GM19025 (cell line): ENCODE results near the gene GMDS.

Source experiments
- ATAC-seq: cut with Tn5 transposase; IDR thresholded peaks from one replicate; pipeline ENCODE4 v1.9.1; 2021; ENCODE audit warnings: mild to moderate bottlenecking, low read depth, moderate library complexity; ENCODE audit not compliant: unreplicated experiment

GMDS gene

GRCh38 chr6:1605893-1606779 lies 639.3 kb downstream of the GMDS start:
- ATAC-seq: no peak

- ATAC-seq: no peak
These were observed 640.2 kb downstream of the GMDS start for GRCh38 chr6:1605004-1605892.

DNA sequence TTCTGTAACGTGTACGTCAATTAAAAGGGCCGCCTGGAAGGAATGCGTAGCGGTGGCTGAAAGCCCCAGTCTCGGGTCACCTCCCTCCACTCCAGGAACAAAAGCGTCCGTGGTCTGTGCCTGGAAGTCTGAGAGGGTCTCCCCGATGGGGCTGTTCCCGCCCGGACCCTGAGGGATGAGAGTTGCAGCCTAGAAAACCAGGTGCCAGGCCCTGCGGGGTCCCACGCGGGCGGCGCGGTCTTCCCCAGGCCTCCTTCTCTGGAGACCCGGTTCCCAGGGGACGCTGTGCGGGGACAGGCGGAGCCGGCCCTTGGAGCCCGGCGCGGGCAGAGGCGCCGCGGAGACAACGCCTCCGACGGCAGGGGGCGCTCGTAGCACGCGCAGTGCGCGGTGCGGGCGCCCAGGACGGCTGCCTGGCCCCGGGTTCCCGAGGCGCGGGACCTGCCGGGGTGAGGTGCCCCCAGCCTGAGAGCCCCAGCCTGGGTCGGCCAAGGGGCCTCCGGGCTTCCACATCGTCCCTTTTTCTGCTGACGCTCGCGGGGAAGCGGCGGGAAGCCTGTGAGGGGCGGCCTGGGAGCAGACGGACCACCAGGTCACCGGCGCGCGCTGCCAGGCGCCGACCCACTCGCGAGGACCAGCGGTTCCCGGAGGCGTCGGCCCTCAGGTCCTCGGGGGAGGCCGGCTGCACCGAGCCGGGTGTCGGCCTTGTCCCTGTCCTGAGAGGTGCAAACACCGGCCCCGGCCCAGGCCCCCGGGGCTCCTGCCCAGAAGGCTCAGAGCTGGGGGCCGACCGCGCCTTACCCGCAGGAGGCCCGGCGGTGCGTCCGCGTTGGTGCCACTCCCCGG lies 641.0 kb downstream of the GMDS start:
- no peak for ATAC-seq

DNA sequence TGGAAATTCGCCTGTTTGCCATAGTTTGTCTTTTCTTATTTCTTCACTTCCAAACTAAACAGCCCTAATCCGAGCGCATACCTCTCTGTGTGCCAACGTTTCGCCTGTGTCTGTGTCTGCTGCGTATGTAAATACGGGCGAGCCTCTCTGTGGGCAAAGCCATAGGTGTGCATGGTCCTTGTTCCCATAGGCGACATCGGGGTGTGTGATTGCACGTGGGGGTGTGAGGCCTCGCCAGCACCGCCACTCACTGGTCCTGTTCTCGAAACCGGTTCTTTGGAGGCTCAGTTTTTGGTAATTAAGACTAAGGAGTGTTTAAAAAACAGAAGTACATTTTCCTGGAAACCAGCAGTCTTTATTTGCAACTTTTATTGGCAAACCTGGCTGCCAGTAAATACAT lies 641.7 kb downstream of the GMDS start:
- ATAC-seq: no peak

DNA sequence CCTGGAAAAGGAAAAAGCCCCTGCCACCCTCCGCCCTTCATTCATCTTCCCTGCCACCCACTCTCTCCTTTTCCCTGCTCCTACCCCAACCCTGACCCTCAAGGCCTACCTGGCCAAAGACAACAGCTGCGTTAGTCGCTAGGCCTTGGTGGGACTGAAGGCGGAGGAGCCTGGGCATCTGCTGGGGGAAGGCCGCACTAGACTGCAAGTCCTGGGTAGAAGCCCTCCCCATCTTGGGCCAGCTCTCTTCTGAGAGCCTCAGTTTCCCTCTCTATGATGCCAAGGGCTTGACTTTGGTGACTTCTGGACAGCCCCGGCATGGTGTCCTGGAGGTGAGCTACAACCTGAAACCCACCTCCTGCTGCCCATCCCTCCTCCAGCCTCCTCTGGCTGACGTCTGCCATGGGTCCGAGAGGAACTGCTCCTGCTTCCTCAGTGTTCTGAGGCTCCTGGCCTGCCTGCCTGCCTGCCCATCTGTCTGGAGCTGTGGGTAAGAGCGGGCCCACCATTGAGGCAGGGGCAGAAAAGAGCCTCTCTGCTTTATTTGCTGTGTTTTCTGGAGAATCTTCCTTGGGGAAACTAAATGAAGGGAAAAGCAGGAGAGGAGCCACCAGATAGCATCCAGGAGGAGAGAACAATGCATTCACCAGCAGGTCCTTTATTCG lies 643.2 kb downstream of the GMDS start:
- ATAC-seq: no peak

DNA sequence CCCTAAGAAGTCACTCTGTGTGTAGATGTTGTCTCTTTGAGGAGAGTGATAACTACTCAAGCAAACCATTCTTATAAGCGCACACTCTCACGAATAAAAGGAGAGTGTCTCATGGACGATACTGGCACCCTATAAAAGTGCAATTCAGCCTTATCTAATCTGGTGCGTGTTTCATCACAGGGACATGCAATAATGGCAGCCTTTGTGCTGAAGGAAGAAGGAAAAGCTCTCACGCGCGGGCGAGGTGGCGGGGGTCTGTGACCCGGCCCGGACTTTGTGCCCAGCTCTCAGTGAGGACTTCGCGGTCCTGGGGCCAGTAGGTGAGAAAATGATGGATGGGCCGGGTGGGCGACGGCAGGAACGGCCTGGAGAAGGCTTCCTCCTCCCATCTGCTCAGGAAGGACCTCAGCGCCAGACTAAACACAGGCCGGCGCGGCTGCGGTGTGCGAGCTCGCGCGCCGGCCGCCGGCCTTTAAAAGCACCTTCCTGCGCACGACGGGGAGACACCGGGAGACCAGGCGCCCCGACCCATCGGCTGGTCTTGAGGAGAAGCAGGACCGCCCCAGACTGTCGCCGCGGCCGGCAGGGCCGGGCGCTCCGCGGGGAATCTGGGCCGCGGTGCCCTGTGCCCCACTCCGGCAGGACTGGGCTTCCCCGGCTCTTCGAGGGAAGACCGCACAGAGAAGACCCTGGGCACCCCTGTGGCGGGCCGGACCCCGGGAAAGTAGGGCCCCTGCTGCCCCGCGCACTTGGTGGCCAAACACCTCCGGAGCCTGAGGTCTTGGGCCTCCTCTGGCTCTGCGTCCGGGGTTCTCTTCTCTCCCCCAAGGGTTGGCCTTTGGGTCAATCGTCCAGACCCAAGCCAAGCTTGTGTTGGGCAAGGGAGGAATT lies 644.0 kb downstream of the GMDS start:
- no peak for ATAC-seq

DNA sequence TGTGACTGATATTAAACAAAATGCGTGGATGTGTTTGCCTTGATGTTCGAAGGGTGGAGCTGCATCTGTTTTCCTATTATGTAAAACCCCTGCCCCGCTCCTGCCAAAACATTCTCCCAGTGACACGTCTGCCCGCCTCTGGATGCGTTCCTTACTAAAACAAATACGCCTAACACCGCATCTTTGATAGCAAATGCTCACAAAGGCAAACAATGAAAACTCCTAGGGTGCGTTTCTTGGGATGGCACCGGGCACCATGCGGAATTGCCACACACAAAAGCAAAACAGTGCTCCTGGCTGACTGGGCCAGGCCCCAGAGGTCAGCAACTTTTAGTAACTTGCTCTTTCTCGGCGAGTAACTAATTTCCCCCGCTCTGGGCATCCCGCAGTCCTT lies 644.6 kb downstream of the GMDS start:
- ATAC-seq: no peak

DNA sequence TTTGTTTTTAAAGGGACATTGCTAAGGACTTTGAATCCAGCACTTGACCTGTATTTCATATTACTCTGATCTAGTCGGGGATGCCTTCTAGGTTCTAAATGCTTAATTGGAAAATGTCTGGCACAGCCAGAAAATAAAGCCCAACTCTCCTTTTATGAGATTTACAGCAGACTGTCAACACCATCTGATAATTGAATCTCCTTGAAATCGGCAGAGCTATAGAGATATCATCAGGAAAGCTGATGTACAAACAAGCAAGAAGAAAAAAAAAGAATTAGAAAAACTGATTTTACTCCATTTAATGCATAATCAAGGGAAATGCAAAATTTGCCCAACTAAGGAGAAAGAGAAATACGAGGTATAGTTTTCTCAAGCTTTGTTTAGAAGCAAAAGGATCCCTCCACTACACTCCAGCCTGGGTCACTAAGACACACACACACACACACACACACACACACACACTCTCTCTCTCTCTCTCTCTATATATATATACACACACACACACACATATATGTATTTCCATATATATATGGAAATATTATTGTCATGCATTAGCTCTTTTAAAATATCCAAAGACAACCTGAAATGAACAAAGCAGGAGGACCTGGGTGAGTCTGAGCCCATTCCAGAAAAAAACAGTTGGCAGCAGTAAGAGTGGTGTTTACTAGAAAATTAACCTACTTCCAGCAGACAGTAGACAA lies 645.2 kb downstream of the GMDS start:
- ATAC-seq: no peak

GRCh38 chr6:1599469-1599868 lies 645.9 kb downstream of the GMDS start:
- ATAC-seq: no peak

DNA sequence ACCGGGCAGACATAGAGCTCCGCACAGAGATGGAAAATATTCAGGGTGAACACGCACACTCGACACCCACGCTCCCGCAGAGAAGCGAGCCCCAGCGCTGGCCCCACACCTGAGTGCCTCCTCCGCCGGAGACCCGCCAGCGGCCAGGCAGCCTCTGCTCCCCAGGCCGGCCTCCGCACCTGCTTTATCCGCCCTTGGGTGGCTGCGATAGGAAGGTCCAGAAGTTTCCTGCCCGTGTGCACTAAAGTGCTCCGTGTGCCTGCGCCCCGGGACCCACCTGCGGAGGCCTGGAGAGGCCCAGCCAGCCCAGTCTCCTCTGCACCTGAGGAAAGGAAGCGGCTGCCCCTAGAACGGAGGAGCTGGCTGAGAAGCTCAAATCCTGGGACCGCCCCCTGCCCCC lies 646.5 kb downstream of the GMDS start:
- ATAC-seq: no peak

DNA sequence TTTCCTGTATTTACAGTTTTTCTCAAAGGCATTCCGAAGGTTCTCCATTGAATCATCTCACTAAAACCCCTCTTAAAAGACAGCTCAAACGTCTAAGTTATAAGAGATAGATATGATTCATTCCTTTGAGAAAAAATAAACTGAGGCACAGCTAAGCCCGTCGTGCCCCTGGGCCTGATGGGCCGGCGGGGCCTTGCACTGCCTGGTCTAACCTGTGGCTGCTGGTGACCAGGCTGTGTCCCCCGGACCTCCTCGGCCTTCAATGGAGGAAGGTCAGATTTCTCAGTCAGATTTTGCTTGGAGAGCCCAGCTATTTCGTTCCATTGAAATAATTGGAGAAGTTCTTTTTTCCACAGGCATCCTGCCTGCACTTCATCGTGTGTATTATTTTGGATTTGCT lies 647.0 kb downstream of the GMDS start:
- ATAC-seq: no peak

DNA sequence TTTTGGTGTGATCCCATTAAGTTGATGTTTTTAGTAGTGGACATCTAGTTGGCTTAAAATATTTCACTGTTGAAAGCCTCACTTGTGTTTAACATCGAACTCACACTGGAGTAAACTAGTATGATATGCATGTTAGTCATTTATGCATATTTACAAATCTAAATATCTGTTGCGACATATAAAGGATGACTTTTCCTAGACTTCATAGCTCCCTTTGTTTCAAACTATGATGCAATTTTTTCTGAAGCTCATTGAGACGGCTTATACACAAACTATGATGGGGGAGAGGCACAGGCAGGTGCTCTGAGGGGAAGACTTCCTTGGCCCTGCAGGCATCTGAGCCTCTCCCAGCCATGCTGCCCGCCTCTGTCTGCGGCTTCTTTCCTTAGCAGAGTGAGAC lies 647.5 kb downstream of the GMDS start:
- no peak for ATAC-seq

GRCh38 chr6:1597121-1597744 lies 648.2 kb downstream of the GMDS start:
- ATAC-seq: no peak

GRCh38 chr6:1596088-1596852 lies 649.1 kb downstream of the GMDS start:
- ATAC-seq: no peak

- ATAC-seq: no peak
These were observed 649.9 kb downstream of the GMDS start for GRCh38 chr6:1595271-1596087.

DNA sequence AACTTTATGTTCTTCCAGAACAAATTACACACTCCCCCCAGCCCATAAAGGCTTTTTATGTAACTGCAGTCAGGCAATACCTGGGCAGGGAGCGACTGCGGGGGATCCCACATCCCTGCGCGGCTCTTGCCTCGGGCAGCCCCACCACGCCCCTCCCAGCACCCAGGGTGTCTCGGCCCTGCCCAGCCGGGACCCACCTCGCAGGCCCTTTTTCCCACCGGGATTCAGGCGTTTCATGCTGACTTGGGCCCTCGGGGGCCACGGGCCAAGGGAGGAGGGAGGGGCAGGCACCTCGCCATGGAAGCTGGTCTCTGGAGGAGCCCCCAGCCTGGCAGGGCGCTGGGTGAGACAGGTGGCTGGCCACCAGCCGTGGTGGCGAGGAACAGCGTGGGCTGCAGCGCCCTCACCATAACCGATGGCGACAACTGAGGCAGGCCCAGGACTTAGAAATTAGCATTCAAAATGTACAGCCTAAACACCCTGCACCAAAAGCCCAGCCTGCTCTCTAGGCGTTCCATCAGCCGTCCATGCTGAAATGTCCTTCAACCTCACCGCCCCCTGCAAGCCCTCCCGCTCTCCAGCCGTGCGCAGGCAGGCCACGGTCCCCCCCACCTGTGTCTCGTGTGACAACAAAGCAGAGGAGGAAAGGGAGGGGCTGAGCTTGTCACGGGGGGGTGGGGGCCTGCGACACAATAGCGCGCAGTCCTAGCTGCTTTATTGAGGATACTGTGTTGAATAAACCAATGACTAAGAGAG lies 650.8 kb downstream of the GMDS start:
- no peak for ATAC-seq
